ENCODE measurements around the gene TSPYL6. TPM values are rescaled to one million over a fixed set of nuclear protein-coding genes. Genes with fewer than 3 reads are reported as not detected.

TSPYL6 gene
- total and polyA plus RNA-seq, 2 of the 8 experiments (the other 6 are each of a cell fraction or from before 2014, with no cell fraction given), result not detected

- ChIA-PET CTCF (ENCODE audit: partially characterized antibody) (interaction anchor here (1.1 kb wide), 1 partner anchor 17 kb away, joined by 3 read pairs; no protein-coding TSS in a partner anchor), POLR2A (ENCODE audit: partially characterized antibody) (no interaction called here)
- Histone ChIP-seq H2BK12ac (ENCODE audit: low read depth, low read length) (no peak overlapping the region), H3K36me3 (ENCODE audit: control insufficient read depth in 2 of 4, insufficient read depth in 4 of 4, low read length in 3 of 4) (no peaks in the 10 kb centered on the region), H3K79me1 (ENCODE audit: low read depth, low read length) (no peaks in the 10 kb centered on the region), H4K5ac (ENCODE audit: insufficient read length, low read depth, low read length) (no peak overlapping the region), H4K8ac (ENCODE audit: extremely low read depth, insufficient read depth, low read length) (no peak overlapping the region), H3K4ac (replicated peaks; ENCODE audit: insufficient read length, low read depth, low read length) (no peak overlapping the region), H3K4me3 (ENCODE audit: extremely low read depth in 1 of 4, insufficient read depth in 2 of 4, low read depth in 3 of 4, low read length in 4 of 4) (no peak overlapping the region), H3K27me3 (replicated peaks in 1 of 4; ENCODE audit: control insufficient read depth in 3 of 4, extremely low read depth in 1 of 4, insufficient read depth in 3 of 4, low read length in 3 of 4) (no peaks in the 10 kb centered on the region), H2AFZ (ENCODE audit: low read length) (no peak overlapping the region), H4K91ac (replicated peaks; ENCODE audit: insufficient read length, low read length) (no peak overlapping the region), H3K18ac (ENCODE audit: extremely low read depth, low read length) (no peak overlapping the region), H2AK5ac (ENCODE audit: low read depth, low read length) (no peak overlapping the region), H2BK120ac (replicated peaks; ENCODE audit: low read depth, low read length) (no peak overlapping the region), H3K14ac (ENCODE audit: insufficient read length) (no peak overlapping the region), H3K79me2 (ENCODE audit: control insufficient read depth in 1 of 2, insufficient read depth in 2 of 2, low read length in 2 of 2) (no peaks in the 10 kb centered on the region), H2BK20ac (ENCODE audit: low read length) (no peak overlapping the region), H3K4me2 (ENCODE audit: insufficient read depth in 1 of 2, low read depth in 2 of 2, low read length in 2 of 2) (no peak overlapping the region), H3K56ac (replicated peaks; ENCODE audit: insufficient read length, low read depth, low read length) (no peak overlapping the region), H3K9me3 (ENCODE audit: insufficient read depth in 2 of 2, low read depth in 1 of 2, low read length in 1 of 2) (peaks cover 0 to under 1% of the 10 kb centered on the region in 2 experiments; a peak in 2 of 4 replicates), H3K4me1 (replicated peaks in 1 of 4; ENCODE audit: control insufficient read depth in 3 of 4, insufficient read depth in 4 of 4, low read length in 3 of 4) (no peaks in the 10 kb centered on the region), H3K23me2 (ENCODE audit: low read depth, low read length) (no peaks in the 10 kb centered on the region; the same call in 1 of the 2 replicates), H2BK5ac (ENCODE audit: low read depth, low read length) (no peak overlapping the region), H3K27ac (ENCODE audit: low read depth, low read length) (no peak overlapping the region), H2BK15ac (ENCODE audit: low read length) (no peak overlapping the region), H4K20me1 (replicated peaks in 1 of 2; ENCODE audit: control insufficient read depth in 1 of 2, insufficient read depth in 2 of 2, low read length in 2 of 2) (no peaks in the 10 kb centered on the region), H3K23ac (ENCODE audit: insufficient read length) (no peak overlapping the region), H3K9ac (replicated peaks in 1 of 4; ENCODE audit: extremely low read depth in 1 of 4, low read depth in 3 of 4, low read length in 3 of 4) (no peak overlapping the region)
- no peak for TF ChIP-seq TEAD4 (IDR thresholded peaks at IDR 0.05; ENCODE audit: low read depth, low read length)
- no peak for TF ChIP-seq KDM1A (IDR thresholded peaks at IDR 0.05; ENCODE audit: borderline replicate concordance, low read length)
- TF ChIP-seq SP1 (IDR thresholded peaks at IDR 0.05; ENCODE audit: low read depth, low read length), result no peak
- TF ChIP-seq TCF12 (IDR thresholded peaks at IDR 0.05; ENCODE audit: low read depth, low read length), result no peak
- TF ChIP-seq PHF8 (conservative IDR thresholded peaks at IDR 0.05; ENCODE audit: low read depth, low read length), result no peak
- TF ChIP-seq POLR2A (IDR thresholded peaks at IDR 0.05; ENCODE audit: control extremely low read depth in 1 of 2, low read depth in 2 of 2, low read length in 2 of 2), result no peak
- TF ChIP-seq SIRT6 (IDR thresholded peaks at IDR 0.05; ENCODE audit: low read length), result no peak
- no peak for TF ChIP-seq CHD2 (IDR thresholded peaks at IDR 0.05; ENCODE audit: low read length)
- 85% methylated on average over 2 of the region's 2 CpGs; no CpG with 5 or more reads in 1 of the 2 experiments for WGBS, 2 experiments (ENCODE audit: extremely low coverage in 1 of 2, insufficient coverage in 1 of 2, insufficient read length in 1 of 2, insufficient replicate concordance in 2 of 2, low coverage in 1 of 2, low lambda C conversion rate in 2 of 2, missing lambda C conversion rate in 1 of 2)
- FAIRE-seq, result no peak
- DNase-seq (ENCODE audit: low read depth in 1 of 2, low spot score in 2 of 2), result no peak
Observed at GRCh38 chr2:54260241-54260595, 4.2 kb upstream of the TSPYL6 start.

All from H1 (cell line).